ENCODE measurements around the gene PGAP1. TPM values are rescaled to one million over a fixed set of nuclear protein-coding genes. Genes with fewer than 3 reads are reported as not detected.
A peak's percentile ranks its signal among the peaks of the same experiment; 100 is the strongest.
"Not testable (repeated sequence)": the region's sequence is repeated elsewhere in the genome, so short reads cannot be mapped to it uniquely, and the experiment has no call there.

PGAP1 gene
- total RNA-seq, 1 donor from 2014 or later: 12.3 TPM

- no peak for TF ChIP-seq CTCF (IDR thresholded peaks at IDR 0.05)
- H3K27me3 Mint-ChIP-seq (ENCODE audit: low read depth): no peaks in the 10 kb centered on the region
- peaks cover 35% of the 10 kb centered on the region for H3K36me3 Mint-ChIP-seq (ENCODE audit: low read depth)
- DNase-seq (ENCODE audit: low spot score): no peak
- no peaks in the 10 kb centered on the region for H3K4me1 Mint-ChIP-seq (ENCODE audit: low read depth)
- peaks cover 4% of the 10 kb centered on the region for H3K9me3 Mint-ChIP-seq (ENCODE audit: low read depth)
- H3K27ac Mint-ChIP-seq (ENCODE audit: unreplicated experiment): no peak overlapping the region
- no peak overlapping the region for H3K4me3 Mint-ChIP-seq (ENCODE audit: unreplicated experiment)
These were observed 8.7 kb downstream of the PGAP1 start for GRCh38 chr2:196917802-196918201.

GRCh38 chr2:196915507-196916189 is 10.9 kb downstream of the PGAP1 start:
- no peak for TF ChIP-seq CTCF (IDR thresholded peaks at IDR 0.05)
- Mint-ChIP-seq H3K27ac (ENCODE audit: unreplicated experiment) (no peak overlapping the region), H3K9me3 (ENCODE audit: low read depth) (peaks cover 4% of the 10 kb centered on the region), H3K27me3 (ENCODE audit: low read depth) (no peaks in the 10 kb centered on the region), H3K4me3 (ENCODE audit: unreplicated experiment) (no peak overlapping the region), H3K36me3 (ENCODE audit: low read depth) (peaks cover 39% of the 10 kb centered on the region), H3K4me1 (ENCODE audit: low read depth) (no peaks in the 10 kb centered on the region)
- no peak for DNase-seq (ENCODE audit: low spot score)

- Mint-ChIP-seq H3K9me3 (ENCODE audit: low read depth) (peaks cover 4% of the 10 kb centered on the region), H3K27me3 (ENCODE audit: low read depth) (no peaks in the 10 kb centered on the region), H3K36me3 (ENCODE audit: low read depth) (peaks cover 39% of the 10 kb centered on the region), H3K27ac (ENCODE audit: unreplicated experiment) (no peak overlapping the region), H3K4me3 (ENCODE audit: unreplicated experiment) (no peak overlapping the region), H3K4me1 (ENCODE audit: low read depth) (no peaks in the 10 kb centered on the region)
- TF ChIP-seq CTCF (IDR thresholded peaks at IDR 0.05): no peak
- DNase-seq (ENCODE audit: low spot score): no peak
These were observed 11.5 kb downstream of the PGAP1 start for GRCh38 chr2:196914867-196915460.

GRCh38 chr2:196913691-196914090 is 12.8 kb downstream of the PGAP1 start:
- no peak for TF ChIP-seq CTCF (IDR thresholded peaks at IDR 0.05)
- Mint-ChIP-seq H3K4me1 (ENCODE audit: low read depth) (no peaks in the 10 kb centered on the region), H3K9me3 (ENCODE audit: low read depth) (peaks cover 4% of the 10 kb centered on the region), H3K4me3 (ENCODE audit: unreplicated experiment) (no peak overlapping the region), H3K27ac (ENCODE audit: unreplicated experiment) (no peak overlapping the region), H3K36me3 (ENCODE audit: low read depth) (peaks cover 32% of the 10 kb centered on the region), H3K27me3 (ENCODE audit: low read depth) (no peaks in the 10 kb centered on the region)
- no peak for DNase-seq (ENCODE audit: low spot score)

- peak overlapping the region; percentile 71 for H3K4me3 Mint-ChIP-seq (ENCODE audit: unreplicated experiment)
- H3K4me1 Mint-ChIP-seq (ENCODE audit: low read depth): not testable (repeated sequence)
These were observed 21.1 kb downstream of the PGAP1 start for GRCh38 chr2:196905365-196905764.

GRCh38 chr2:196902828-196903227 is 23.7 kb downstream of the PGAP1 start:
- Mint-ChIP-seq H3K27ac (ENCODE audit: unreplicated experiment) (no peak overlapping the region), H3K36me3 (ENCODE audit: low read depth) (peaks cover 10% of the 10 kb centered on the region), H3K27me3 (ENCODE audit: low read depth) (no peaks in the 10 kb centered on the region), H3K9me3 (ENCODE audit: low read depth) (no peaks in the 10 kb centered on the region), H3K4me1 (ENCODE audit: low read depth) (peaks cover 6% of the 10 kb centered on the region), H3K4me3 (ENCODE audit: unreplicated experiment) (no peak overlapping the region)
- no peak for TF ChIP-seq CTCF (IDR thresholded peaks at IDR 0.05)
- DNase-seq (ENCODE audit: low spot score): no peak

More at GRCh38 chr2:196905365-196905764, 21.1 kb downstream of the PGAP1 start:
- peak overlapping the region; percentile 79 for H3K27ac Mint-ChIP-seq (ENCODE audit: unreplicated experiment)
- H3K36me3 Mint-ChIP-seq (ENCODE audit: low read depth); DNase-seq (ENCODE audit: low spot score); H3K9me3 Mint-ChIP-seq (ENCODE audit: low read depth); H3K27me3 Mint-ChIP-seq (ENCODE audit: low read depth): not testable (repeated sequence)

All from chondrocyte (in vitro differentiated cells).